HEK293 (cell line): ENCODE measurements around the gene CHAC2.

Experiments
- RBAK ChIP-seq: fragments of 450-650 bp; formaldehyde crosslinking; IDR thresholded peaks from 2 replicates; pipeline ENCODE4 v1.5.1; 2016; ENCODE audit warnings: missing biosample characterization, missing genetic modification characterization
- ZNF112 ChIP-seq: fragments of 450-650 bp; formaldehyde crosslinking; IDR thresholded peaks from 2 replicates; pipeline ENCODE4 v1.5.0; 2017; ENCODE audit warnings: missing biosample characterization, missing genetic modification characterization
- ZNF121 ChIP-seq: fragments of 450-650 bp; formaldehyde crosslinking; IDR thresholded peaks from 2 replicates; pipeline ENCODE4 v1.5.1; 2016; ENCODE audit warnings: missing biosample characterization, missing genetic modification characterization
- ZNF239 ChIP-seq: fragments of 450-650 bp; formaldehyde crosslinking; IDR thresholded peaks from 2 replicates; pipeline ENCODE4 v1.5.1; 2016; ENCODE audit warnings: missing biosample characterization, missing genetic modification characterization
- ZNF24 ChIP-seq: fragments of 450-650 bp; formaldehyde crosslinking; IDR thresholded peaks from 2 replicates; pipeline ENCODE4 v1.5.1; 2016; ENCODE audit warnings: missing biosample characterization, missing genetic modification characterization
- ZNF302 ChIP-seq: fragments of 450-650 bp; formaldehyde crosslinking; IDR thresholded peaks from 2 replicates; pipeline ENCODE4 v1.5.1; 2016; ENCODE audit warnings: missing biosample characterization, missing genetic modification characterization, low read depth
- ZNF394 ChIP-seq: fragments of 450-650 bp; formaldehyde crosslinking; IDR thresholded peaks from 2 replicates; pipeline ENCODE4 v1.5.1; 2016; ENCODE audit warnings: missing biosample characterization, missing genetic modification characterization, mild to moderate bottlenecking, moderate library complexity, borderline replicate concordance
- TF ChIP-seq, protein P1 (sequence below): fragments of 450-650 bp; formaldehyde crosslinking; IDR thresholded peaks from 2 replicates; pipeline ENCODE4 v1.5.1; 2016; ENCODE audit warnings: missing biosample characterization, missing genetic modification characterization

DNA sequence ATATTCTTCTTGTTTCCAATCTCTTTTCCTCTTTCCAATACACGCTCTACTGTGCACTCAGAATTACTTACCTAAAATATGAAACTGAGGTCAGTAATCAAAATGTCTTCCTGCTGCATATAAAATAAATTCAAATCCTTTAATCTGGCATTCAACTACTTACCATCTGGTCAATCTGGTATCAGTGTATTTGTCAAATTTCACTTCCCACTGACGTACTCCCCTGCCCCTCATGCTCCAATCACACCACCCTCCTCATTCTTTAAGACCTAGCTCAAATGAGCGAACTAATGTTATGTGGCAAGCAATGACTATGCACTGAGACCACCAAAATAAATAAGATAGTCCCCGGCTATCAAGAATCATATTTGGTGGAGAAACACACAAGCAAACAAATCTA is 12.5 kb downstream of the CHAC2 start:
- TF ChIP-seq ZNF394 (tag by site-specific recombination) (no peak), RBAK (tag by site-specific recombination) (no peak), ZNF121 (tag by site-specific recombination) (no peak), ZNF112 (tag by site-specific recombination) (no peak), ZNF24 (tag by site-specific recombination) (no peak), ZNF239 (tag by site-specific recombination) (no peak), ZNF302 (tag by site-specific recombination) (no peak)
- TF ChIP-seq, protein P1, sequence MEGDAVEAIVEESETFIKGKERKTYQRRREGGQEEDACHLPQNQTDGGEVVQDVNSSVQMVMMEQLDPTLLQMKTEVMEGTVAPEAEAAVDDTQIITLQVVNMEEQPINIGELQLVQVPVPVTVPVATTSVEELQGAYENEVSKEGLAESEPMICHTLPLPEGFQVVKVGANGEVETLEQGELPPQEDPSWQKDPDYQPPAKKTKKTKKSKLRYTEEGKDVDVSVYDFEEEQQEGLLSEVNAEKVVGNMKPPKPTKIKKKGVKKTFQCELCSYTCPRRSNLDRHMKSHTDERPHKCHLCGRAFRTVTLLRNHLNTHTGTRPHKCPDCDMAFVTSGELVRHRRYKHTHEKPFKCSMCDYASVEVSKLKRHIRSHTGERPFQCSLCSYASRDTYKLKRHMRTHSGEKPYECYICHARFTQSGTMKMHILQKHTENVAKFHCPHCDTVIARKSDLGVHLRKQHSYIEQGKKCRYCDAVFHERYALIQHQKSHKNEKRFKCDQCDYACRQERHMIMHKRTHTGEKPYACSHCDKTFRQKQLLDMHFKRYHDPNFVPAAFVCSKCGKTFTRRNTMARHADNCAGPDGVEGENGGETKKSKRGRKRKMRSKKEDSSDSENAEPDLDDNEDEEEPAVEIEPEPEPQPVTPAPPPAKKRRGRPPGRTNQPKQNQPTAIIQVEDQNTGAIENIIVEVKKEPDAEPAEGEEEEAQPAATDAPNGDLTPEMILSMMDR = no peak
